BJ (cell line): ENCODE results near the gene PASD1. TPM values are rescaled to one million over a fixed set of nuclear protein-coding genes. Genes with fewer than 3 reads are reported as not detected.
"Not testable (repeated sequence)": the region's sequence is repeated elsewhere in the genome, so short reads cannot be mapped to it uniquely, and the experiment has no call there.

ENCODE experiments used
- CTCF ChIA-PET: fragments of 350-600 bp; formaldehyde crosslinking; extraction: SDS; loops from one replicate; lab custom pipeline; 2021; ENCODE audit warnings: antibody characterized with exemption, inconsistent platforms; lab: Yijun Ruan, JAX
- POLR2A ChIA-PET: fragments of 300-600 bp; sonication (Branson Sonifier 250); formaldehyde crosslinking; extraction: SDS; loops from one replicate; lab custom pipeline; 2021; ENCODE audit warnings: antibody characterized with exemption; lab: Charles Lee
- DNase-seq: peaks from one replicate; pipeline ENCODE4 v3.0.0-alpha.2; 2011; ENCODE audit warnings: low read depth
- H3K27me3 ChIP-seq: 2 replicates; pipeline ENCODE4 v1.6.0; 2011; ENCODE audit warnings: low read length; ENCODE audit not compliant: control insufficient read depth, insufficient read depth
- H3K36me3 ChIP-seq: 2 replicates; pipeline ENCODE4 v1.5.1; 2011; ENCODE audit warnings: low read length; ENCODE audit not compliant: control insufficient read depth, insufficient read depth
- H3K4me3 ChIP-seq: 2 replicates; pipeline ENCODE4 v1.5.1; 2011; ENCODE audit warnings: low read depth, mild to moderate bottlenecking, control low read depth, low read length
- CTCF ChIP-seq: IDR thresholded peaks from 2 replicates; pipeline ENCODE4 v1.5.1; 2011; ENCODE audit warnings: low read depth, mild to moderate bottlenecking, control low read depth, inconsistent platforms, low read length, moderate library complexity; ENCODE audit not compliant: insufficient read depth
- polyA plus RNA-seq: library from polyadenylated mRNA; depleted of rRNA; stranded (reverse); fragments of >200 nt; gene quantifications from 2 replicates; pipeline ENCODE4 v1.2.3, GENCODE V29; 2011

Gene PASD1
- polyA plus RNA-seq, 1 experiment, result not detected

GRCh38 chrX:151536571-151536970, 26.9 kb upstream of the PASD1 start:
- POLR2A ChIA-PET, result no interaction called here
- H3K4me3 ChIP-seq, result no peak overlapping the region
- no peaks in the 10 kb centered on the region for H3K36me3 ChIP-seq
- no peak for TF ChIP-seq CTCF
- DNase-seq, result no peak
- CTCF ChIA-PET, result no interaction called here
- no peaks in the 10 kb centered on the region for H3K27me3 ChIP-seq

GRCh38 chrX:151537572-151537971, 25.9 kb upstream of the PASD1 start:
- TF ChIP-seq CTCF, result no peak
- CTCF ChIA-PET, result no interaction called here
- DNase-seq, result no peak
- H3K36me3 ChIP-seq, result no peaks in the 10 kb centered on the region
- no peaks in the 10 kb centered on the region for H3K27me3 ChIP-seq
- no peak overlapping the region for H3K4me3 ChIP-seq
- POLR2A ChIA-PET, result no interaction called here

GRCh38 chrX:151538190-151539122, 25.0 kb upstream of the PASD1 start:
- CTCF ChIA-PET, result no interaction called here
- POLR2A ChIA-PET, result no interaction called here
- TF ChIP-seq CTCF, result no peak
- H3K27me3 ChIP-seq, result no peaks in the 10 kb centered on the region
- DNase-seq, result no peak
- no peak overlapping the region for H3K4me3 ChIP-seq
- no peaks in the 10 kb centered on the region for H3K36me3 ChIP-seq

- no peak overlapping the region for H3K4me3 ChIP-seq
- no peak for TF ChIP-seq CTCF
- no peak for DNase-seq
- no peaks in the 10 kb centered on the region for H3K36me3 ChIP-seq
- POLR2A ChIA-PET, result no interaction called here
- CTCF ChIA-PET, result no interaction called here
- H3K27me3 ChIP-seq, result no peaks in the 10 kb centered on the region
Measured at GRCh38 chrX:151543706-151544105, 19.8 kb upstream of the PASD1 start.

- CTCF ChIA-PET, H3K36me3 ChIP-seq, H3K27me3 ChIP-seq, DNase-seq, POLR2A ChIA-PET, H3K4me3 ChIP-seq: not testable (repeated sequence)
Measured at GRCh38 chrX:151546226-151546625, 17.2 kb upstream of the PASD1 start.

GRCh38 chrX:151551176-151551575, 12.3 kb upstream of the PASD1 start:
- H3K36me3 ChIP-seq, DNase-seq, CTCF ChIA-PET, POLR2A ChIA-PET, H3K4me3 ChIP-seq, H3K27me3 ChIP-seq: not testable (repeated sequence)
